Activated CD4-positive, alpha-beta T cell treated with anti-CD3 and anti-CD28 coated beads for 36 hours (primary cell): ENCODE data around the gene PRKCE. TPM values are rescaled to one million over a fixed set of nuclear protein-coding genes. Genes with fewer than 3 reads are reported as not detected.

ENCODE experiments used
- ATAC-seq: fragments of 200-7000 bp; cut with Tn5 transposase; one replicate; pipeline ENCODE4 v1.10.0; 2021; ENCODE audit warnings: mild to moderate bottlenecking, moderate library complexity
- CTCF ChIA-PET: fragments of 350-600 bp; sonication (Branson Sonifier 250); formaldehyde crosslinking; loops from one replicate; lab custom pipeline; 2021; ENCODE audit warnings: antibody characterized with exemption; lab: Charles Lee
- POLR2A ChIA-PET: fragments of 350-600 bp; sonication (Branson Sonifier 250); formaldehyde crosslinking; loops from one replicate; lab custom pipeline; 2021; ENCODE audit warnings: antibody characterized with exemption, inconsistent platforms; lab: Charles Lee
- DNase-seq: peaks from one replicate; pipeline ENCODE4 v3.0.0-alpha.2; 2020
- H3K27ac Mint-ChIP-seq: one replicate; pipeline ENCODE4 v1.8.0; 2021; ENCODE audit warnings: mixed read lengths
- H3K27me3 Mint-ChIP-seq: one replicate; pipeline ENCODE4 v1.8.0; 2021; ENCODE audit warnings: mixed read lengths
- H3K36me3 Mint-ChIP-seq: one replicate; pipeline ENCODE4 v1.8.0; 2021; ENCODE audit warnings: low read depth, mixed read lengths
- H3K4me1 Mint-ChIP-seq: one replicate; pipeline ENCODE4 v1.8.0; 2021; ENCODE audit warnings: mixed read lengths
- H3K4me3 Mint-ChIP-seq: one replicate; pipeline ENCODE4 v1.8.0; 2021; ENCODE audit warnings: mild to moderate bottlenecking, moderate library complexity, mixed read lengths
- H3K9me3 Mint-ChIP-seq: one replicate; pipeline ENCODE4 v1.8.0; 2021; ENCODE audit warnings: low read depth, mixed read lengths
- intact Hi-C, 2 experiments: fragments of 100-400 bp; cut with DNase I in 1 of 2; cut with micrococcal nuclease in 1 of 2; formaldehyde crosslinking; loops; one replicate each; pipeline versions ENCODE4 v1.14.2 to v1.15.1; 2022 to 2024; cut with DNase I, micrococcal nuclease
- total RNA-seq, 2 experiments: library from RNA; stranded (reverse); gene quantifications; one replicate each; pipeline ENCODE4 v1.2.3, GENCODE V29; 2021

Gene PRKCE
- total RNA-seq, 2 experiments from 2014 or later: 9.0 to 13.2 TPM

DNA sequence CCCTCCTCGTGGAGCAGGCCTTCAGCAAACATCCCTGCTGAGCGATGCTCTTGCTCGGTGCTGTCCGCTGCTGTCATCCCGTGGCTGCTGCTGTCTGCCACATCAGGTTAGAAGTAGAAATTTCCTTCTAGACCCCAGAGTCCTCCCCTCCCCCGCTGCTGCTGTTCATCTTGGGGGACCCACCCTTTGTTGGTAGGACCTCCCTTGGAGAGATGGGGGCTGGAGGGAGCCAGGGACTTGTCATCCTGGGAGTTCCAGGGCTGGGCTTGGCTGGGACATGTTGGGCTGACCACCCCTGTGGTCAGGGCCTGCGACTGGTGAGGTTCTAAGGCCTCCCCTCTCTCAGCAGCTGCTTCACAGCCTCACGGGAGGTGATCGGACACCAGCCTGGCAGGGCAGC, 122.4 kb downstream of the PRKCE start:
- H3K36me3 Mint-ChIP-seq: no peaks in the 10 kb centered on the region
- intact Hi-C loops: loop anchor here in 1 of 2 experiments (10.0 kb wide), 1 partner anchor 161 kb away; no protein-coding TSS in a partner anchor
- CTCF ChIA-PET: interaction anchor here (0.5 kb wide), 1 partner anchor 162 kb away, joined by 3 read pairs; no protein-coding TSS in a partner anchor

DNA sequence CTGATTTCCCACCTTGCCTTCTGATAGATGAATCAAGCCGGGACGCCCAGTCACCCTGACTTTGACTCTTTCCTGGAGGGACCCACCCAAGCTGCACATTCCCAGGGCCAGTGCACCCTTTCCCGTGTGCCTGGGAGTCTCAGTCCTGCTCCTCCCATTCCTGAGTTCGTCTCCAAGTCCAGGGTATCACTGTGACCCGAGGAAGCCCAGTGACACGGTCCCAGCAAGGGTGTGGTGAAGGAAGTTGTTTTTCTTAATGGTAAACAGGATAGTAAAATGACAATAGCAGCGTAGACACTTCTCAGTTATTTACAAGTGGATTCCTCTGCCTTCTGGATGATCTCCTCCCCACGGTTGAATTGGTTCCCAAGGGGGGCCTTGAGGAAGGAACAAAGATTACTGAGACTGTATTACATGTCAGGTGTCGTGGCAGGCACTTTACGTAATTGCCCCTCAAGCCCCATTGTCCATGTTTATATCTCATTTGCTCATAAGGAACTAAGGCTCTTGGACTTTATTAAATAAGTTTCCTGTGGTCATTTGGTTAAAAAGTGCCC, 123.3 kb downstream of the PRKCE start:
- DNase-seq: no peak
- intact Hi-C loops: loop anchor here in 1 of 2 experiments (10.0 kb wide), 1 partner anchor 160 kb away; no protein-coding TSS in a partner anchor
- H3K9me3 Mint-ChIP-seq: no peaks in the 10 kb centered on the region
- no peak overlapping the region for H3K27ac Mint-ChIP-seq
- H3K36me3 Mint-ChIP-seq: no peaks in the 10 kb centered on the region
- ChIA-PET POLR2A (interaction anchor here (0.6 kb wide), 1 partner anchor 1025 kb away, joined by 6 read pairs; no protein-coding TSS in a partner anchor), CTCF (interaction anchor here (1.8 kb wide), 1 partner anchor 131 kb away, joined by 8 read pairs; no protein-coding TSS in a partner anchor)
- H3K4me3 Mint-ChIP-seq: no peak overlapping the region
- no peaks in the 10 kb centered on the region for H3K27me3 Mint-ChIP-seq
- no peak for ATAC-seq
- H3K4me1 Mint-ChIP-seq: peaks cover 3% of the 10 kb centered on the region

More for the DNA sequence above, 122.4 kb downstream of the PRKCE start:
- H3K4me3 Mint-ChIP-seq: no peak overlapping the region
- no peak for DNase-seq
- no peak overlapping the region for H3K27ac Mint-ChIP-seq
- no peak for ATAC-seq
- no peaks in the 10 kb centered on the region for H3K9me3 Mint-ChIP-seq
- H3K4me1 Mint-ChIP-seq: peaks cover 6% of the 10 kb centered on the region
- no peaks in the 10 kb centered on the region for H3K27me3 Mint-ChIP-seq
- POLR2A ChIA-PET: no interaction called here

DNA sequence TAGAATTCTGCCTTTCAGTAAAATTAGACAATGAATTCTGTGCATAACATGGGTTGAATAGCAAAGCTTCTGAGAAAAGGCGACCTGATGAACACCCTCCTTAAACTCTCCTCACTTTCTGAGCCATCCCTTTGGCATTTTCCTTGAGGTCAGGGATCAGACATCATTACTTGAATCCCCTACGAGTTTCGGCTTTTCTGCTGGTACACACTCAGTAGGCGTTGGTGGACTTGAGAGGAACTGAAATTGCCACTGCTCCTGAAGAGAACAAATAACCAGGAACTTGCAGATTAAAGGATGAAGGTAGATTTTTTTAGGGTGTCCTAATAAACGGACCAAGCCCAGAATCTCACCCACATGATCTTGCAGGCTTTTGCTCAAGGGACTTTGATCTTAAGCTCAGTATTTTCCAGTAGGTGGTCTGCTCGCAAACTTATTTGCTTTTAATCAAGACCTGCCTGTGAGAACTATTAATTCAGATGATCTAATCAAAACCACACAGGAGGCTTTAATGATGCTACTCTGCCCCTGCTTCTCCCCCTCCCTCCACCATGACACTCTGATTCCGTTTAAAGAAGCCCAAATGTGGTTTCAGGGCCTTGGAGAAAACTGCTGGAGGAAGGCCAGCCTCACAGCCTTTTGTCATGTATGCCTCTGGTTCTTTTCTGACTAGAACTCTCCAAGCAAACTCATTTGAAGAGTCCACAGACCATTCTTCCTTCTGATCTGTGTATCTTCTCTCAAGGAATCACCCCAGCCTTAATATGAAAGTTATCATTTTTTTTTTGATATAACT, 124.9 kb downstream of the PRKCE start:
- no peak overlapping the region for H3K4me3 Mint-ChIP-seq
- no peaks in the 10 kb centered on the region for H3K27me3 Mint-ChIP-seq
- H3K36me3 Mint-ChIP-seq: no peaks in the 10 kb centered on the region
- POLR2A ChIA-PET: no interaction called here
- ATAC-seq (no peak), DNase-seq (no peak)
- H3K27ac Mint-ChIP-seq: no peak overlapping the region
- CTCF ChIA-PET: interaction anchor here (0.8 to 1.8 kb wide), 3 partner anchors 17 to 132 kb away, joined by 3 to 8 read pairs (median 4); no protein-coding TSS in a partner anchor
- H3K4me1 Mint-ChIP-seq: peaks cover 3% of the 10 kb centered on the region
- no peaks in the 10 kb centered on the region for H3K9me3 Mint-ChIP-seq
- intact Hi-C loops: loop anchor here in 1 of 2 experiments (10.0 kb wide), 1 partner anchor 158 kb away; no protein-coding TSS in a partner anchor

DNA sequence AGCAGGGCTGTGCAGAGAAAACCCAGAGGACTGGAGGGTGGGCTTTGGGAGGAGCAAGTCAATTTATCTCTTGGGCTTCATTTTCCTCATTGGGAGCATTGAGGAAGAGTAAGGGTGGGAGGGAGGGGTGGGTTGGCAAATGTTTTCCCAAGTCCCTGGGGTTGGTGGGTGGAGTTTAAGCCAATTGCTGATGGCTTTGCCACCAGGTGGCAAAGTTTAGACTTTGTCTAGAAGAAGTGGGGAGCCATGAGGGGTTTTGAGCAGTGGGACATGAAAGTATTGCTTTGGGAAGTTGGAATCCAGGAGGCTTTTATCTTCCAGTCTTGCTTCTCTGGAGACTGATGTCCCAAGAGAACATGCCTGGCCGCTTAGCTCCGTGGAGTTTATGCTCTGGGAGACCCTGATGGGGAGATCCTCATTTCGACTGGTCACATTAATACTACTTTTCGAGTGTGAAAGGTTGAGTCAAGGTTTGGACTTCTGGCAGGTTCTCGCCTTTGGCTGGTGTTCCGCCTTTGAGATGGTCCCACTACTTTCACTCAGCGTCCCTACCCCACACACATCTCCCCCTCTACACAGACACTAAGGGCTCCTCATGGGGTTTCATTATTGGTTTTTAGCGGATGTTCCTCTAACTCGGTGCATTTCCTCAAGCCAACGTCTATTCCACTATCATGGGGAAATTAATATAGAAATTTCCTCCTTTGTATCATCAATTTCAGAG, 126.7 kb downstream of the PRKCE start:
- intact Hi-C loops: loop anchor here (1.0 to 10.0 kb wide), 5 partner anchors 135 to 797 kb away; no protein-coding TSS in a partner anchor
- CTCF ChIA-PET: interaction anchor here (0.6 to 3.6 kb wide), 35 partner anchors 10 to 630 kb away, joined by 3 to 63 read pairs (median 4); no protein-coding TSS in a partner anchor
- peaks cover 3% of the 10 kb centered on the region for H3K4me1 Mint-ChIP-seq
- H3K36me3 Mint-ChIP-seq: no peaks in the 10 kb centered on the region
- DNase-seq (peak; percentile 8), ATAC-seq (peak; percentile 51)
- no peaks in the 10 kb centered on the region for H3K9me3 Mint-ChIP-seq
- no peak overlapping the region for H3K4me3 Mint-ChIP-seq
- no peak overlapping the region for H3K27ac Mint-ChIP-seq
- POLR2A ChIA-PET: interaction anchor here (1.0 kb wide), 1 partner anchor 128 kb away, joined by 4 read pairs; no protein-coding TSS in a partner anchor
- H3K27me3 Mint-ChIP-seq: no peaks in the 10 kb centered on the region

DNA sequence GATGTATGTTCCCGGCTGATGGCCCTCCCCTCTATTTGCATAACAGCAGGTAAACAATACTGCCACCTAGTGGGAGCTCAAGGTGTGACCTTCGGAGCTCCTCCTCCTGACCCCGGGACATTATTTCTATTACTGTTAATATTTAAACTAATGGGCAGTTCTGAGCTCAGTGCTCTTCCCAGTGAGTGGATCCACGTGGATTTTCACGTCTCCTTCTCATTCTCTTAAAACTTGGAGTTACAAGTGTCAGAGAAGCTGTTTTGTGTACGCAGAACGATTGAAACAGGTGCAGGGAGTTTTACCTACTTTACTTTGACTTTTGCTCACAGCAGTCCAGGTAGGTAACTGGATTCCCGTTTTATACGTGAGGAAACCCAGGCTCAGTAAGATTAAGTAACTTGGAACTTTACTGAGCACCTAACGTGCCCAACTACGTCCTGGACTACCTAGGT, 127.3 kb downstream of the PRKCE start:
- Mint-ChIP-seq H3K4me3 (no peak overlapping the region), H3K4me1 (peaks cover 3% of the 10 kb centered on the region), H3K9me3 (no peaks in the 10 kb centered on the region), H3K27me3 (no peaks in the 10 kb centered on the region), H3K27ac (no peak overlapping the region), H3K36me3 (no peaks in the 10 kb centered on the region)
- intact Hi-C loops: loop anchor here (1.0 to 10.0 kb wide), 5 partner anchors 135 to 798 kb away; no protein-coding TSS in a partner anchor
- ATAC-seq (peak; percentile 90), DNase-seq (peak; percentile 78)
- CTCF ChIA-PET: interaction anchor here (0.6 to 3.6 kb wide), 41 partner anchors 9 to 631 kb away, joined by 3 to 63 read pairs (median 4); no protein-coding TSS in a partner anchor
- POLR2A ChIA-PET: interaction anchor here (0.5 to 1.0 kb wide), 3 partner anchors 92 to 387 kb away, joined by 3 to 5 read pairs (median 4); no protein-coding TSS in a partner anchor

DNA sequence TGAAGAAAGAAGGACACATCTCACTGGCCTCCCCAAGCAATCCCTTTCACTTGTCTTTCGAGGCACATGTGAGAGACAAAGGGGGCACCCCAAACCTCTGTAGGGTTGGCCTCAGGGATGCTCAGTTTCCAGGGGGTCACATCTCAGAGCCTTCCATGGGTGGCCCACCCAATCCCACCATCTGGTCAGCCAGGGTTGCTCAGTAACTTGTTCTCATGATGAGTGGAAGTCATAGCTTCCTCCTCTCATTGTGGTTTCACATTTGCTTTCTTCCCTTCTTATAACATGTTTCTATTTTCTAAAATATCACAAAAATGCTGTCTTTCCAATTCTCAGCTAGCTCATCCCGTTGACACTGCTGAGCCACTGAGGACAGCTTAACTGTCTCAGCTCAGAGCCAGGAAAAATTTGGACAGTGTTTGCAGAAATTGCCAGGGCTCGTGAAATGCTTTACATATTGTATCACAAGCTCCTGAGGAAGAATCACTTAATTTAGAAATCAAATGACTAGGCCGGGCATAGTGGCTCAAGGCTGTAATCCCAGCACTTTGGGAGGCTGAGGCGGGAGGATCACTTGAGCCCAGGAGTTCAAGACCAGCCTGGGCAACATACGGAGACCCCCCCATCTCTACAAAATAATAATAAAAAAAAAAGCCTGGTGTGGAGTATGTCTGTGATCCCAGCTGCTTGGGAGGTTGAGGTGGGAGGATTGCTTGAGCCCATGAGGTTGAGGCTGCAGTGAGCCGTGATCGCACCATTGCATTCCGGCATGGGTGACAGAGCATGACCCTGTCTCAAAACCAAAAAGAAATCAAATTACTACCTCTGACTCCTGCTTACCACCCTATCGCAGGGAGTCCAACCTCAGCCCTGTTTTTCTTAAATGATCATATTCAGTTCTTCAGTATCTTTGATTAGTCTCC, 129.3 kb downstream of the PRKCE start:
- no peaks in the 10 kb centered on the region for H3K36me3 Mint-ChIP-seq
- no peak for ATAC-seq
- ChIA-PET CTCF (interaction anchor here (0.6 to 3.6 kb wide), 14 partner anchors 8 to 196 kb away, joined by 3 to 63 read pairs (median 6); no protein-coding TSS in a partner anchor), POLR2A (no interaction called here)
- intact Hi-C loops: no loop called here
- H3K27me3 Mint-ChIP-seq: no peaks in the 10 kb centered on the region
- peaks cover 8% of the 10 kb centered on the region for H3K4me1 Mint-ChIP-seq
- H3K4me3 Mint-ChIP-seq: no peak overlapping the region
- no peak for DNase-seq
- no peak overlapping the region for H3K27ac Mint-ChIP-seq
- H3K9me3 Mint-ChIP-seq: no peaks in the 10 kb centered on the region

DNA sequence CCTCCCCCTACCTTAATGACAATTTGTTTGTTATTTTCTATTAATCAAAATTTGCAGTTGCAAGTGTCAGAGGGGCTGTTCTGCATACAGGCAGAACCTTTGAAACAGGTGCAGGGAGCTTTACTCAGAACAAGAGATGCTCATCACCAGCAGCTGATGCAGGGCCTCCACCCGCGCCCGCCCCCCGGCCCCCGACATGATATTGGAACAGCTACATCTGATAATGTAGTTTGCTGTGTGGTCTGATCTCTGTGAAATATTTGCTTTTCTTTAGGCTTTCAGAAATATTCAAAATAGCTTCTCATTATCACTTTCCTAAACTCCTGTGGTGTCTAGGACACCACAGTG, 130.0 kb downstream of the PRKCE start:
- ChIA-PET POLR2A (no interaction called here), CTCF (interaction anchor here (0.6 to 3.6 kb wide), 4 partner anchors 12 to 148 kb away, joined by 4 to 63 read pairs (median 14); no protein-coding TSS in a partner anchor)

DNA sequence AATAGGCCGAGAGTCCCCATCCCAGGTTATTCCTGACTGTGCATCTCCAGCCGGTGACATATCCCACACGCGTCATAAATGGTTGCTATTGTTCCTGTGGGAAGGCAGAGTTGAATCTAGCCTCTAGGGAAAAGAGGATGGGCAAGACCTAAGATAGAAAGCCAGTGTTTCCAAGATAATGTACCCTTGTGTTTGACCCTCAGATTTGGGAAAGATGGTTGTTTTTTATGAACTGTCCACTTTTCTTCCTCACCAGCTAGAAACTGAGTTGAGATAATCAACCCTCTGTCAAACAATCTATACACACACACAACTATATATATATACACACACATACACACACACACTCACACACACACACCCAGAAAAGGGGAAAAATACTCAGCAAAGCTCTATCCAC, 131.0 kb downstream of the PRKCE start:
- peaks cover 16% of the 10 kb centered on the region for H3K4me1 Mint-ChIP-seq
- H3K36me3 Mint-ChIP-seq: no peaks in the 10 kb centered on the region
- ChIA-PET CTCF (interaction anchor here (0.9 to 1.1 kb wide), 4 partner anchors 118 to 141 kb away, joined by 3 read pairs; no protein-coding TSS in a partner anchor), POLR2A (no interaction called here)
- no peaks in the 10 kb centered on the region for H3K27me3 Mint-ChIP-seq
- intact Hi-C loops: no loop called here
- no peak for DNase-seq
- no peak for ATAC-seq
- no peak overlapping the region for H3K4me3 Mint-ChIP-seq
- no peak overlapping the region for H3K27ac Mint-ChIP-seq
- H3K9me3 Mint-ChIP-seq: no peaks in the 10 kb centered on the region

More for the DNA sequence above, 130.0 kb downstream of the PRKCE start:
- ATAC-seq (no peak), DNase-seq (no peak)
- Mint-ChIP-seq H3K9me3 (no peaks in the 10 kb centered on the region), H3K4me3 (no peak overlapping the region), H3K27ac (no peak overlapping the region), H3K4me1 (peaks cover 14% of the 10 kb centered on the region), H3K36me3 (no peaks in the 10 kb centered on the region), H3K27me3 (no peaks in the 10 kb centered on the region)
- intact Hi-C loops: no loop called here

DNA sequence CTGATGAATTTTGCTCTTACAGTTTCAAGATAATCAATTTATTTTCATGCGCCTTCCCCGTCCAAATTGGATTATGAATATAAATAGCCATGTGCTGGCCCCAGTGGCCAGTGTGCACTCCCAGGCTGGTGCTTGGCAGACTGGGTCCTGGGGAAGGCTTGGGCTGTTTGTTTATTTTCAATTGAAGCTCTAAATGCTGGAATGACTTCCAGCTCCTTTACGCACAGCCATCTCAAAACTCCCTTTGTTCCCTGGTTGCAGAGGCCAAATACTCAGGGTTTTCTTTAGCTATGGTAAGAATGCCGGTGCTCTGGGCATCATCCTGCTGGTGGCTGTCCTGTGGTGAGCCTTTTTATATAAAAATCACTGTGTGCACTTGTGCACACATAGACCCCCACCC, 131.5 kb downstream of the PRKCE start:
- Mint-ChIP-seq H3K36me3 (no peaks in the 10 kb centered on the region), H3K9me3 (no peaks in the 10 kb centered on the region), H3K27ac (no peak overlapping the region), H3K4me1 (peaks cover 16% of the 10 kb centered on the region), H3K4me3 (no peak overlapping the region), H3K27me3 (no peaks in the 10 kb centered on the region)
- no peak for ATAC-seq
- DNase-seq: no peak
- CTCF ChIA-PET: interaction anchor here (0.9 to 1.1 kb wide), 4 partner anchors 118 to 141 kb away, joined by 3 read pairs; no protein-coding TSS in a partner anchor
- intact Hi-C loops: no loop called here
- POLR2A ChIA-PET: no interaction called here
